GM10847 (cell line): ENCODE results near the gene ZNF582.

Experiments used
- POLR2A ChIP-seq: IDR thresholded peaks from 2 replicates; pipeline ENCODE4 v1.6.1; 2011; ENCODE audit not compliant: insufficient read length; ENCODE audit errors: extremely low read depth

Gene ZNF582

GRCh38 chr19:56369886-56370676 is 23.3 kb downstream of the ZNF582 start:
- no peak for TF ChIP-seq POLR2A

GRCh38 chr19:56367829-56368711 is 25.3 kb downstream of the ZNF582 start:
- peak; percentile 30 for TF ChIP-seq POLR2A

GRCh38 chr19:56360841-56361240 is 32.5 kb downstream of the ZNF582 start:
- TF ChIP-seq POLR2A: no peak

- TF ChIP-seq POLR2A: no peak
Measured at GRCh38 chr19:56356944-56357343, 36.4 kb downstream of the ZNF582 start.

- TF ChIP-seq POLR2A: no peak
Measured at GRCh38 chr19:56355517-56355916, 37.8 kb downstream of the ZNF582 start.

- TF ChIP-seq POLR2A: no peak
Measured at GRCh38 chr19:56351208-56351607, 42.1 kb downstream of the ZNF582 start.

- TF ChIP-seq POLR2A: no peak
Measured at GRCh38 chr19:56350416-56351045, 42.8 kb downstream of the ZNF582 start.

- no peak for TF ChIP-seq POLR2A
Measured at GRCh38 chr19:56348289-56348877, 45.0 kb downstream of the ZNF582 start.

- TF ChIP-seq POLR2A: no peak
Measured at GRCh38 chr19:56347163-56347778, 46.1 kb downstream of the ZNF582 start.

- no peak for TF ChIP-seq POLR2A
Measured at GRCh38 chr19:56341948-56342347, 51.4 kb downstream of the ZNF582 start.

- TF ChIP-seq POLR2A: no peak
Measured at GRCh38 chr19:56333506-56333905, 59.8 kb downstream of the ZNF582 start.
